Left ventricle myocardium inferior (tissue), 1 donor: ENCODE measurements around the gene NET1. TPM values are rescaled to one million over a fixed set of nuclear protein-coding genes. Genes with fewer than 3 reads are reported as not detected.
A peak's percentile ranks its signal among the peaks of the same experiment; 100 is the strongest.

Experiments used
- DNase-seq: peaks from one replicate; pipeline ENCODE4 v3.0.0-alpha.2; 2020
- H3K27ac ChIP-seq: fragments of 200-600 bp; replicated peaks from 2 replicates; pipeline ENCODE4 v1.8.0; 2021
- H3K27me3 ChIP-seq: fragments of 200-600 bp; 2 replicates; pipeline ENCODE4 v1.8.0; 2021; ENCODE audit warnings: low read depth
- H3K36me3 ChIP-seq: fragments of 200-600 bp; 2 replicates; pipeline ENCODE4 v1.8.0; 2021
- H3K4me1 ChIP-seq: fragments of 200-600 bp; 2 replicates; pipeline ENCODE4 v1.8.0; 2021
- H3K4me3 ChIP-seq: fragments of 200-600 bp; 2 replicates; pipeline ENCODE4 v1.8.0; 2021; ENCODE audit warnings: mild to moderate bottlenecking, moderate library complexity
- H3K9me3 ChIP-seq: fragments of 200-600 bp; replicated peaks from 2 replicates; pipeline ENCODE4 v1.8.0; 2021
- CTCF ChIP-seq: fragments of 200-600 bp; IDR thresholded peaks from 2 replicates; pipeline ENCODE4 v1.8.0; 2021; ENCODE audit warnings: antibody characterized with exemption, mild to moderate bottlenecking, borderline replicate concordance
- intact Hi-C: fragments of 100-400 bp; cut with micrococcal nuclease; formaldehyde crosslinking; loops from one replicate; pipeline ENCODE4 v1.11.0; 2022
- total RNA-seq: library from RNA; stranded (reverse); fragmentation: NEBNext Ultra II Directional; extraction: Animal tissue kit (Norgen Biotek cat#: 25700); gene quantifications from one replicate; pipeline ENCODE4 v1.2.1, GENCODE V29; 2021
- donor health status: DM: no; HTN: yes; CAD: no; lungs with severe emphysema.

Gene NET1
- total RNA-seq, 1 donor from 2014 or later, result 11.3 TPM

GRCh38 chr10:5447056-5447455 lies 34.7 kb downstream of the NET1 start:
- Histone ChIP-seq H3K4me1 (peaks cover 9% of the 10 kb centered on the region), H3K4me3 (peak overlapping the region; percentile 65), H3K27ac (peak overlapping the region; percentile 76), H3K36me3 (peaks cover 5% of the 10 kb centered on the region), H3K27me3 (no peaks in the 10 kb centered on the region), H3K9me3 (no peaks in the 10 kb centered on the region)
- TF ChIP-seq CTCF, result no peak
- intact Hi-C loops, result no loop called here
- no peak for DNase-seq

- intact Hi-C loops, result no loop called here
- Histone ChIP-seq H3K9me3 (no peaks in the 10 kb centered on the region), H3K36me3 (peaks cover 10% of the 10 kb centered on the region), H3K27ac (peak overlapping the region; percentile 76), H3K27me3 (no peaks in the 10 kb centered on the region), H3K4me3 (peak overlapping the region; percentile 65), H3K4me1 (peaks cover 9% of the 10 kb centered on the region)
- no peak for DNase-seq
- TF ChIP-seq CTCF, result no peak
Observed at GRCh38 chr10:5447611-5448071, 35.3 kb downstream of the NET1 start.

- no peak for TF ChIP-seq CTCF
- H3K27me3 ChIP-seq, result no peaks in the 10 kb centered on the region
- peak overlapping the region; percentile 65 for H3K4me3 ChIP-seq
- intact Hi-C loops, result no loop called here
- H3K9me3 ChIP-seq, result no peaks in the 10 kb centered on the region
- peaks cover 19% of the 10 kb centered on the region for H3K36me3 ChIP-seq
- peak overlapping the region; percentile 76 for H3K27ac ChIP-seq
- no peak for DNase-seq
- peaks cover 9% of the 10 kb centered on the region for H3K4me1 ChIP-seq
Observed at GRCh38 chr10:5448333-5449001, 36.1 kb downstream of the NET1 start.

GRCh38 chr10:5449227-5449626 lies 36.9 kb downstream of the NET1 start:
- H3K27me3 ChIP-seq, result no peaks in the 10 kb centered on the region
- H3K27ac ChIP-seq, result peak overlapping the region; percentile 76
- H3K36me3 ChIP-seq, result peaks cover 26% of the 10 kb centered on the region
- peak overlapping the region; percentile 65 for H3K4me3 ChIP-seq
- peaks cover 9% of the 10 kb centered on the region for H3K4me1 ChIP-seq
- intact Hi-C loops, result no loop called here
- H3K9me3 ChIP-seq, result no peaks in the 10 kb centered on the region
- DNase-seq, result no peak
- no peak for TF ChIP-seq CTCF

GRCh38 chr10:5449823-5450222 lies 37.5 kb downstream of the NET1 start:
- peak overlapping the region; percentile 76 for H3K27ac ChIP-seq
- intact Hi-C loops, result no loop called here
- no peak for DNase-seq
- no peak for TF ChIP-seq CTCF
- H3K4me3 ChIP-seq, result peak overlapping the region; percentile 65
- H3K4me1 ChIP-seq, result peaks cover 9% of the 10 kb centered on the region
- H3K9me3 ChIP-seq, result no peaks in the 10 kb centered on the region
- no peaks in the 10 kb centered on the region for H3K27me3 ChIP-seq
- peaks cover 32% of the 10 kb centered on the region for H3K36me3 ChIP-seq
